GM23248 (cell line): ENCODE data around the gene DNAH2. TPM values are rescaled to one million over a fixed set of nuclear protein-coding genes. Genes with fewer than 3 reads are reported as not detected.

Experiments used
- DNase-seq: peaks from one replicate; pipeline ENCODE4 v3.0.0-alpha.2; 2015
- H2AFZ ChIP-seq: fragments of 200-600 bp; sonication (generic); 2 replicates; pipeline ENCODE4 v1.6.1; 2016; ENCODE audit warnings: antibody characterized with exemption
- H3F3A ChIP-seq: fragments of 200-600 bp; sonication (generic); 2 replicates; pipeline ENCODE4 v1.6.1; 2016; ENCODE audit warnings: mild to moderate bottlenecking, antibody characterized with exemption, mixed run types; ENCODE audit not compliant: insufficient read depth
- H3K27ac ChIP-seq: fragments of 200-600 bp; sonication (generic); 2 replicates; pipeline ENCODE4 v1.5.1; 2016; ENCODE audit warnings: mild to moderate bottlenecking
- H3K27me3 ChIP-seq: fragments of 200-600 bp; sonication (generic); replicated peaks from 2 replicates; pipeline ENCODE4 v1.6.1; 2016; ENCODE audit warnings: mild to moderate bottlenecking; ENCODE audit not compliant: insufficient read depth
- H3K36me3 ChIP-seq: fragments of 200-600 bp; sonication (generic); 2 replicates; pipeline ENCODE4 v1.6.1; 2016; ENCODE audit warnings: low read depth, mild to moderate bottlenecking
- H3K4me1 ChIP-seq: fragments of 200-600 bp; sonication (generic); 2 replicates; pipeline ENCODE4 v1.6.1; 2016; ENCODE audit warnings: mild to moderate bottlenecking; ENCODE audit not compliant: insufficient read depth
- H3K4me2 ChIP-seq: fragments of 200-600 bp; sonication (generic); one replicate; pipeline ENCODE4 v1.6.1; 2016; ENCODE audit warnings: mild to moderate bottlenecking; ENCODE audit not compliant: unreplicated experiment
- H3K4me3 ChIP-seq: fragments of 200-600 bp; sonication (generic); 2 replicates; pipeline ENCODE4 v1.5.1; 2016; ENCODE audit warnings: mild to moderate bottlenecking
- H3K79me2 ChIP-seq: fragments of 200-600 bp; sonication (generic); 2 replicates; pipeline ENCODE4 v1.6.1; 2016; ENCODE audit warnings: mild to moderate bottlenecking; ENCODE audit not compliant: insufficient read depth
- H3K9ac ChIP-seq: fragments of 200-600 bp; sonication (generic); 2 replicates; pipeline ENCODE4 v1.6.1; 2016; ENCODE audit warnings: mild to moderate bottlenecking
- H3K9me2 ChIP-seq: fragments of 200-600 bp; sonication (generic); 2 replicates; pipeline ENCODE4 v1.6.1; 2016; ENCODE audit warnings: mixed run types, mild to moderate bottlenecking, moderate library complexity; ENCODE audit not compliant: insufficient read depth
- H3K9me3 ChIP-seq: fragments of 200-600 bp; sonication (generic); one replicate; pipeline ENCODE4 v1.6.1; 2017; ENCODE audit warnings: low read depth
- H4K20me1 ChIP-seq: fragments of 200-600 bp; sonication (generic); 2 replicates; pipeline ENCODE4 v1.6.0; 2016; ENCODE audit not compliant: insufficient read depth
- EZH2 ChIP-seq: fragments of 200-600 bp; sonication (generic); IDR thresholded peaks from 2 replicates; pipeline ENCODE4 v1.6.1; 2018; ENCODE audit warnings: antibody characterized with exemption, mild to moderate bottlenecking; ENCODE audit not compliant: insufficient read depth, poor library complexity, severe bottlenecking
- EZH2phosphoT487 ChIP-seq: fragments of 200-600 bp; sonication (generic); IDR thresholded peaks from 2 replicates; pipeline ENCODE4 v1.6.1; 2018; ENCODE audit warnings: antibody characterized with exemption, moderate library complexity, mild to moderate bottlenecking, low read depth; ENCODE audit not compliant: insufficient read depth
- WGBS, 2 experiments: methylation state at CpG; one replicate each; pipeline ENCODE4 v1.1.6; 2015 to 2017; ENCODE audit warnings: low lambda C conversion rate in 2 of 2, low coverage in 1 of 2; ENCODE audit errors: missing lambda C conversion rate in 2 of 2; 5-methylcytosine and 5-hydroxymethylcytosine counted together
- in situ Hi-C: fragments of 300-500 bp; cut with MboI; formaldehyde crosslinking; loops from 2 replicates; pipeline ENCODE4 v1.15.0; 2020
- polyA plus RNA-seq: library from polyadenylated mRNA; unstranded; fragments of >200 nt; fragmentation: Nextera tagmentation; extraction: Ambion mirVana; gene quantifications from 2 replicates; pipeline ENCODE4 v1.2.1, GENCODE V29; 2016
- total RNA-seq: library from RNA; depleted of rRNA; stranded (reverse); fragments of >200 nt; shearing (Covaris generic); gene quantifications from 2 replicates; pipeline ENCODE4 v1.2.3, GENCODE V29; 2014

The DNAH2 gene
- total and polyA plus RNA-seq, 2 experiments from 2014 or later = not detected

GRCh38 chr17:7701681-7702080 lies 15.9 kb upstream of the DNAH2 start:
- Histone ChIP-seq H3K27me3 (peaks cover 8% of the 10 kb centered on the region; the same call in 1 of the 2 replicates), H2AFZ (no peak overlapping the region), H3K4me2 (no peak overlapping the region), H4K20me1 (no peaks in the 10 kb centered on the region), H3K4me1 (peaks cover 12% of the 10 kb centered on the region), H3K79me2 (no peaks in the 10 kb centered on the region), H3K27ac (no peak overlapping the region), H3K9me2 (no peaks in the 10 kb centered on the region), H3F3A (no peaks in the 10 kb centered on the region), H3K4me3 (no peak overlapping the region), H3K9ac (no peak overlapping the region), H3K36me3 (peaks cover 3% of the 10 kb centered on the region; the same call in 1 of the 2 replicates), H3K9me3 (no peaks in the 10 kb centered on the region)
- in situ Hi-C loops = no loop called here
- no peak for TF ChIP-seq EZH2
- TF ChIP-seq EZH2phosphoT487 = no peak
- no peak for DNase-seq
- WGBS, 2 experiments = 96% methylated on average over 13 to 14 of the region's 14 CpGs

GRCh38 chr17:7702776-7703175 lies 14.8 kb upstream of the DNAH2 start:
- in situ Hi-C loops = no loop called here
- no peak for DNase-seq

GRCh38 chr17:7703584-7704479 lies 13.7 kb upstream of the DNAH2 start:
- in situ Hi-C loops = no loop called here
- no peaks in the 10 kb centered on the region for H3K9me3 ChIP-seq
- no peaks in the 10 kb centered on the region for H3F3A ChIP-seq
- no peaks in the 10 kb centered on the region for H3K36me3 ChIP-seq
- peak overlapping the region; percentile 98 for H3K4me2 ChIP-seq
- no peaks in the 10 kb centered on the region for H3K79me2 ChIP-seq
- peak overlapping the region; percentile 77 for H3K4me3 ChIP-seq
- H3K27ac ChIP-seq = no peak overlapping the region
- H3K27me3 ChIP-seq = peaks cover 8% of the 10 kb centered on the region; the same call in 1 of the 2 replicates
- H4K20me1 ChIP-seq = no peaks in the 10 kb centered on the region
- DNase-seq = peak; percentile 84
- H2AFZ ChIP-seq = peak overlapping the region; percentile 88
- H3K9ac ChIP-seq = peak overlapping the region; percentile 51
- H3K9me2 ChIP-seq = no peaks in the 10 kb centered on the region
- WGBS, 2 experiments = 13 to 16% methylated on average over 19 to 24 of the region's 24 CpGs
- peaks cover 12% of the 10 kb centered on the region for H3K4me1 ChIP-seq
- no peak for TF ChIP-seq EZH2
- no peak for TF ChIP-seq EZH2phosphoT487

More at GRCh38 chr17:7702776-7703175, 14.8 kb upstream of the DNAH2 start:
- no peaks in the 10 kb centered on the region for H3K79me2 ChIP-seq
- H3K27ac ChIP-seq = no peak overlapping the region
- no peaks in the 10 kb centered on the region for H3K9me3 ChIP-seq
- no peak overlapping the region for H3K4me2 ChIP-seq
- TF ChIP-seq EZH2phosphoT487 = no peak
- TF ChIP-seq EZH2 = no peak
- no peak overlapping the region for H2AFZ ChIP-seq
- H4K20me1 ChIP-seq = no peaks in the 10 kb centered on the region
- H3K9ac ChIP-seq = no peak overlapping the region
- H3K9me2 ChIP-seq = no peaks in the 10 kb centered on the region
- peaks cover 3% of the 10 kb centered on the region; the same call in 1 of the 2 replicates for H3K36me3 ChIP-seq
- no peak overlapping the region for H3K4me3 ChIP-seq
- no peaks in the 10 kb centered on the region for H3F3A ChIP-seq
- 93 to 98% methylated on average over 11 of the region's 13 CpGs for WGBS, 2 experiments
- peaks cover 8% of the 10 kb centered on the region; the same call in 1 of the 2 replicates for H3K27me3 ChIP-seq
- H3K4me1 ChIP-seq = peaks cover 12% of the 10 kb centered on the region

GRCh38 chr17:7704601-7705268 lies 12.8 kb upstream of the DNAH2 start, which contains the start of gene EFNB3:
EFNB3 (plus strand) TSS chr17:7705202; CDS start chr17:7705599, 397 bp downstream.
- H3K36me3 ChIP-seq = no peaks in the 10 kb centered on the region
- no peaks in the 10 kb centered on the region for H3K9me3 ChIP-seq
- H4K20me1 ChIP-seq = no peaks in the 10 kb centered on the region
- peak; percentile 31 for TF ChIP-seq EZH2
- no peak for TF ChIP-seq EZH2phosphoT487
- peak within 1 kb of the TSS; percentile 88 for H2AFZ ChIP-seq
- peak within 1 kb of the TSS; percentile 77 for H3K4me3 ChIP-seq
- H3K9ac ChIP-seq = peak within 1 kb of the TSS; percentile 51
- peaks cover 8% of the 10 kb centered on the region; the same call in 1 of the 2 replicates for H3K27me3 ChIP-seq
- peaks cover 12% of the 10 kb centered on the region for H3K4me1 ChIP-seq
- H3F3A ChIP-seq = no peaks in the 10 kb centered on the region
- H3K79me2 ChIP-seq = no peaks in the 10 kb centered on the region
- 2% methylated on average over 21 to 45 of the region's 45 CpGs for WGBS, 2 experiments
- no peak within 1 kb of the TSS for H3K27ac ChIP-seq
- in situ Hi-C loops = no loop called here
- H3K4me2 ChIP-seq = peak within 1 kb of the TSS; percentile 98
- DNase-seq = peak; percentile 54
- H3K9me2 ChIP-seq = no peaks in the 10 kb centered on the region
